Retinal pigment epithelial cell (primary cell): ENCODE results near the gene LRRC4C.

Source experiments
- DNase-seq: peaks from one replicate; pipeline ENCODE4 v3.0.0-alpha.2; 2010; ENCODE audit warnings: low read depth
- H3K4me3 ChIP-seq: 2 replicates; pipeline ENCODE4 v1.5.1; 2011; ENCODE audit warnings: mild to moderate bottlenecking, low read length, control low read depth, moderate library complexity
- CTCF ChIP-seq: conservative IDR thresholded peaks from 2 replicates; pipeline ENCODE4 v1.5.1; 2011; ENCODE audit warnings: low read depth, low read length, control low read depth, inconsistent platforms

Gene LRRC4C

DNA sequence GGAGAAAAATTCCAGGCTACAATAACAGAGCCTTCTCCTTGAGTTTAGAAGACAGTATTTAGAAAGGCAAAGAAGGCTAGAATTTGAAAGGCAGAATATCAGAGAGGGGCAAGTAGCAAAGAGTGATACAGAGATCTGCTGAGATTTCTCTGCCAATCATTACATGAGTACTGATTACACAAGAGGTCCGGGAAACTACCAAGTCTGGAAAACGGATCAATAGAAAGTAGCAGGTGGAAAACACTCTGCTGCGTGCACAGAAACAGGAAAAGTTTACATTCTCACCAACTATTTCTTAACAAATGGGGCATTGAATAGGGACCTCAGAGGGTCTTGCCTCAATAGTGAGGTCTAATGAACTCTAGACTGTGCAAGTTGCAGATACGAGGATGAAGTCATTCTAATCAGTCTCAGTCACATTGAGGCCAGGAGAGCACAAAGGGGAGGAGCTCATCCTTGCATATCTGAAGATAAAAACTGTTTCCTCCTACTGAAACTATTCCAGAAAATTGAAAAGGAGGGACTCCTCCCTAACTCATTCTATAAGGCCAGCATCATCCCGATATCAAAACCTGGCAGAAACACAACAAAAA lies 1099.2 kb downstream of the LRRC4C start:
- H3K4me3 ChIP-seq: no peak overlapping the region
- DNase-seq: no peak
- no peak for TF ChIP-seq CTCF

DNA sequence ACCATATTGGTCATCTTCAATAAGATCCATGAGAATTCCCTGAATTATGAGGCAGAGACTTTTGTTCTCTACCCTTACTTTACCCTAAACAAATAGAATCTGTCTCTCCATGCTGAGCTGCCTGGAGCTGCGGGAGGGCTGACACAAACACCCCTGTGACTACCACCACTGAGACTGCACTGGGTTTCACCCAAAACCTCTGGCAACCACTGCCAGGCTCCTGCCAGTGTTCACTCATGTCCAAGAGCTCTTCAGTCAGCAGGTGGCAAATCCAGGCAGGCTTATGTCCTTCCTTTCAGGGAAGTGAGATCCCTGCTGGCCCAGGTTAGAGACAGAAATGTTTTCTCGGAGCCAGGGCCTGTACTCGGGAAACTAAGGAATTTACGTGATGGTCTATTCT lies 1105.3 kb downstream of the LRRC4C start:
- no peak overlapping the region for H3K4me3 ChIP-seq
- no peak for DNase-seq
- TF ChIP-seq CTCF: no peak

GRCh38 chr11:40340911-40341310 lies 1118.5 kb downstream of the LRRC4C start:
- no peak for TF ChIP-seq CTCF
- DNase-seq: no peak
- H3K4me3 ChIP-seq: no peak overlapping the region

GRCh38 chr11:40338739-40339138 lies 1120.7 kb downstream of the LRRC4C start:
- DNase-seq: no peak
- TF ChIP-seq CTCF: no peak
- no peak overlapping the region for H3K4me3 ChIP-seq

DNA sequence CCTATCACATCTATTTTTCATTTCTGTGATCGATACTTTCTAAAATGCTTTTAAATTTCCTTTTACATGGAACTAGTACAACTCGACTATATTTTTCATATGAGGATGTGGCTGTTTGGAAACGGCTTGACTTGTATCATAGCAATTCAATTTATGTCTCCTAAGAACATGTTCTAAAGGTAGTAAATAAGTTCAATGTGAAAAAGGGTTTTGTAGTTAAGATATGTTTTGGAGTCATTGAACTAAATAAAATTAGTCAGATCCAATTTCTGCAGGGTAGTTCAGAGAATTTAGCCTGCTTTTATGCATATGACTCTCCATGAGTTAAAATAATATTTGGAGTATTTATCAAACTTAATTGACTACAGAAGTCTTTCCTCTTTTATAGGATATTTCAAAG lies 1121.4 kb downstream of the LRRC4C start:
- H3K4me3 ChIP-seq: no peak overlapping the region
- no peak for DNase-seq
- TF ChIP-seq CTCF: no peak

GRCh38 chr11:40337118-40337517 lies 1122.3 kb downstream of the LRRC4C start:
- DNase-seq: peak; percentile 27
- TF ChIP-seq CTCF: no peak
- H3K4me3 ChIP-seq: no peak overlapping the region

GRCh38 chr11:40328890-40329614 lies 1130.4 kb downstream of the LRRC4C start:
- no peak overlapping the region for H3K4me3 ChIP-seq
- peak; percentile 100 for DNase-seq
- no peak for TF ChIP-seq CTCF
